ENCODE results near the gene LRFN5. TPM values are rescaled to one million over a fixed set of nuclear protein-coding genes. Genes with fewer than 3 reads are reported as not detected.

Gene LRFN5
- total and polyA plus RNA-seq, 2 experiments from 2014 or later = 1.8 to 8.8 TPM

DNA sequence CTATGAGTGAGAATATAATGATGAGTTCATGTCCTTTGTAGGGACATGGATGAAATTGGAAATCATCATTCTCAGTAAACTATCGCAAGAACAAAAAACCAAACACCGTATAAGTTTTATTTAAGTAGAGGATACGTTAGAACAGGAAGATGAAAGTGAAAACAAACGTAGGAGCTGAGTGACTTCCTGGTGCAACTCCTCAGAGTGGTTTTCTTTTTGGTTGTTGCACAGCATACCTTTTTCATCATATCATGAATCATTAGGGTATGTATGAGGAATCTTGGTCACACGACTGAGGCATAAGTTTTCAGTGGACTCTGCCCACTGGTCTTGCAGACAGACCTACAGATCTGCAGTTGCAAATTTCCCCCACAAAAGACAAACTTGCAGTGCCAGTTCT, 199.0 kb downstream of the LRFN5 start:
- Histone ChIP-seq H3K9me2 (replicated peaks; ENCODE audit: insufficient read depth) (no peaks in the 10 kb centered on the region), H3K4me2 (no peak overlapping the region), H3K27me3 (no peaks in the 10 kb centered on the region), H3K27ac (no peak overlapping the region), H2AFZ (no peak overlapping the region), H3K9me3 (ENCODE audit: low read depth) (no peaks in the 10 kb centered on the region), H4K20me1 (ENCODE audit: insufficient read depth, poor library complexity, severe bottlenecking) (no peaks in the 10 kb centered on the region), H3K79me2 (no peaks in the 10 kb centered on the region), H3K4me3 (no peak overlapping the region), H3K4me1 (ENCODE audit: insufficient read depth) (no peaks in the 10 kb centered on the region), H3K36me3 (replicated peaks; ENCODE audit: insufficient read depth, low read depth) (no peaks in the 10 kb centered on the region)
- 87% methylated on average over 5 of the region's 5 CpGs for WGBS (ENCODE audit: low lambda C conversion rate, missing lambda C conversion rate)
- TF ChIP-seq CTCF (IDR thresholded peaks at IDR 0.05; ENCODE audit: poor library complexity) = no peak
- no peak for TF ChIP-seq EZH2phosphoT487 (IDR thresholded peaks at IDR 0.05; ENCODE audit: low read depth, severe bottlenecking, unreplicated experiment)
- no peak for TF ChIP-seq EZH2 (IDR thresholded peaks at IDR 0.05; ENCODE audit: borderline replicate concordance)
- DNase-seq (ENCODE audit: low spot score) = no peak

DNA sequence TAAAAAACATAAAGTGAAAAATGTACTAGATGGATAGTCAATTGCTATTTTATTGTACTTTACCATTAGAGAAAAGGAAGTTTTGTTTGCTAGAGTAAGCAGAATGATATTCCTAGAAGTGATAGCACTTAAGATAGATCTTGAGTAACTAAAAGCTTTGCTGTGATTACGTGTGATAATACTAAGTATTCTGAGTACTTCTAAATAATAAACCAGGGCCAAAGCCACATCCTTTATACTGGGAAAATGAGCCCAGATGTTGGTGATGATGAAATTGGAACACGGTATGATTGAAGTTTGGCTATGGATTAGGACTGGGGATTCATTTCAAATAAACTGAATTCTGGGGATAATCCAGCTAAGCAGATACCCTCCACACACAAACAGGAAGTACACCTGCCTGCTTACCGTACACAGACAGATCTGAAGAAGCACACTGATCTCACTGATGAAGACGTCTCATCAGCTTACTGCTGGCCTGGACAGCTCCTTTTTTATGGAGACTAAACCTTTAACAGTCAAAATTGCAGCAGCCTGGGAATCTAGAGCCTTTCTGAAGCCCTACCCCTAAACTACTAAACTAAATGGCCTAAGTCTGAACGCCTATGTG, 199.8 kb downstream of the LRFN5 start:
- WGBS (ENCODE audit: low lambda C conversion rate, missing lambda C conversion rate) = 68% methylated on average over 5 of the region's 5 CpGs
- DNase-seq (ENCODE audit: low spot score) = no peak
- Histone ChIP-seq H3K4me3 (no peak overlapping the region), H3K9me2 (replicated peaks; ENCODE audit: insufficient read depth) (no peaks in the 10 kb centered on the region), H3K27ac (no peak overlapping the region), H3K4me2 (no peak overlapping the region), H3K27me3 (no peaks in the 10 kb centered on the region), H3K79me2 (no peaks in the 10 kb centered on the region), H3K36me3 (replicated peaks; ENCODE audit: insufficient read depth, low read depth) (no peaks in the 10 kb centered on the region), H3K9me3 (ENCODE audit: low read depth) (no peaks in the 10 kb centered on the region), H3K4me1 (ENCODE audit: insufficient read depth) (no peaks in the 10 kb centered on the region), H2AFZ (no peak overlapping the region), H4K20me1 (ENCODE audit: insufficient read depth, poor library complexity, severe bottlenecking) (no peaks in the 10 kb centered on the region)
- TF ChIP-seq EZH2 (IDR thresholded peaks at IDR 0.05; ENCODE audit: borderline replicate concordance) (no peak), EZH2phosphoT487 (IDR thresholded peaks at IDR 0.05; ENCODE audit: low read depth, severe bottlenecking, unreplicated experiment) (no peak), CTCF (IDR thresholded peaks at IDR 0.05; ENCODE audit: poor library complexity) (no peak)

DNA sequence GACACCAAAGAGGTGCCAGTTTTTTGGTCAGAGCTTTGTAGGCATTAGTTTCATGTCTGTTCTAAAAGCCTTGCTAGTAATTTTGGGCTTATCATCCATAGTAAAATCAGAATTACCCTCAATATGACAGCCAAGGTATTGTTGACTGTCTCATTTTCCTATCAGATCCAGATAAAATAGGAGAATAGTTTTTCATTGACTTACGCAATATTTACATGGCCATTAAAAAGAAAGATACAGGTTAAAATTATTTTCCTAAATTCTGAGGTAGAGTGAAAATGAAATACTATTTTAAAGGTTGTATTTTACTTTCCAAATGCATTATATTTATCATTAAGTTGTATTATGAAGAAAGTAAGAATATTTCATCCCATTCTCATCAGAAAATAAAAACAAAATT, 203.7 kb downstream of the LRFN5 start:
- no peak overlapping the region for H3K4me2 ChIP-seq
- no peaks in the 10 kb centered on the region for H3K9me3 ChIP-seq (ENCODE audit: low read depth)
- DNase-seq (ENCODE audit: low spot score) = no peak
- H3K9me2 ChIP-seq (replicated peaks; ENCODE audit: insufficient read depth) = no peaks in the 10 kb centered on the region
- no peak overlapping the region for H3K27ac ChIP-seq
- no peak overlapping the region for H2AFZ ChIP-seq
- TF ChIP-seq EZH2 (IDR thresholded peaks at IDR 0.05; ENCODE audit: borderline replicate concordance) = no peak
- no peak for TF ChIP-seq CTCF (IDR thresholded peaks at IDR 0.05; ENCODE audit: poor library complexity)
- no peak for TF ChIP-seq EZH2phosphoT487 (IDR thresholded peaks at IDR 0.05; ENCODE audit: low read depth, severe bottlenecking, unreplicated experiment)
- H3K79me2 ChIP-seq = no peaks in the 10 kb centered on the region
- H3K4me1 ChIP-seq (ENCODE audit: insufficient read depth) = no peaks in the 10 kb centered on the region
- H4K20me1 ChIP-seq (ENCODE audit: insufficient read depth, poor library complexity, severe bottlenecking) = no peaks in the 10 kb centered on the region
- no peaks in the 10 kb centered on the region for H3K27me3 ChIP-seq
- WGBS (ENCODE audit: low lambda C conversion rate, missing lambda C conversion rate) = 71% methylated on average over 1 of the region's 1 CpG
- H3K36me3 ChIP-seq (replicated peaks; ENCODE audit: insufficient read depth, low read depth) = no peaks in the 10 kb centered on the region
- no peak overlapping the region for H3K4me3 ChIP-seq

Data from hepatocyte (in vitro differentiated cells).